Suppressor macrophage treated with lipopolysaccharide for 4 hours (primary cell): ENCODE data around the gene SSBP2.
A peak's percentile ranks its signal among the peaks of the same experiment; 100 is the strongest.

ENCODE experiments used
- DNase-seq: peaks from one replicate; pipeline ENCODE4 v3.0.0-alpha.2; 2020

SSBP2 gene

GRCh38 chr5:81766611-81767010 is 15.7 kb upstream of the SSBP2 start:
- DNase-seq, result no peak

- DNase-seq, result no peak
Measured at GRCh38 chr5:81763294-81763928, 12.5 kb upstream of the SSBP2 start.

GRCh38 chr5:81762853-81763252 is 12.0 kb upstream of the SSBP2 start:
- no peak for DNase-seq

GRCh38 chr5:81762401-81762800 is 11.5 kb upstream of the SSBP2 start:
- peak; percentile 36 for DNase-seq

- DNase-seq, result no peak
Measured at GRCh38 chr5:81761970-81762369, 11.1 kb upstream of the SSBP2 start.

GRCh38 chr5:81761270-81761669 is 10.4 kb upstream of the SSBP2 start:
- no peak for DNase-seq

- no peak for DNase-seq
Measured at GRCh38 chr5:81760521-81760920, 9.6 kb upstream of the SSBP2 start.

GRCh38 chr5:81759632-81760005 is 8.7 kb upstream of the SSBP2 start:
- peak; percentile 39 for DNase-seq

- no peak for DNase-seq
Measured at GRCh38 chr5:81757404-81757803, 6.5 kb upstream of the SSBP2 start.

GRCh38 chr5:81756016-81756415 is 5.1 kb upstream of the SSBP2 start:
- no peak for DNase-seq

- DNase-seq, result no peak
Measured at GRCh38 chr5:81755320-81755719, 4.4 kb upstream of the SSBP2 start.

- no peak for DNase-seq
Measured at GRCh38 chr5:81754621-81755020, 3.7 kb upstream of the SSBP2 start.

GRCh38 chr5:81753429-81753828 is 2.5 kb upstream of the SSBP2 start:
- no peak for DNase-seq

GRCh38 chr5:81752644-81752963 is 1.7 kb upstream of the SSBP2 start:
- DNase-seq, result no peak

- no peak for DNase-seq
Measured at GRCh38 chr5:81751836-81752643, 1.1 kb upstream of the SSBP2 start.

- DNase-seq, result peak; percentile 49
Measured at GRCh38 chr5:81750308-81751008, 439 bp downstream of the SSBP2 start.

- no peak for DNase-seq
Measured at GRCh38 chr5:81749561-81750307, 1.2 kb downstream of the SSBP2 start.

GRCh38 chr5:81749192-81749560 is 1.7 kb downstream of the SSBP2 start:
- no peak for DNase-seq

GRCh38 chr5:81748556-81748955 is 2.3 kb downstream of the SSBP2 start:
- DNase-seq, result no peak

- DNase-seq, result no peak
Measured at GRCh38 chr5:81747030-81747429, 3.9 kb downstream of the SSBP2 start.

GRCh38 chr5:81740758-81741157 is 10.1 kb downstream of the SSBP2 start:
- DNase-seq, result no peak

GRCh38 chr5:81739291-81739690 is 11.6 kb downstream of the SSBP2 start:
- no peak for DNase-seq

- DNase-seq, result no peak
Measured at GRCh38 chr5:81729276-81729675, 21.6 kb downstream of the SSBP2 start.

GRCh38 chr5:81728301-81728700 is 22.6 kb downstream of the SSBP2 start:
- DNase-seq, result peak; percentile 16
